Stimulated activated effector memory CD8-positive, alpha-beta T cell treated with anti-CD3 and anti-CD28 coated beads, Interleukin-12 subunit alpha, Interleukin-12 subunit beta, amount 100 ng/mL, for 72 hours (primary cell): ENCODE measurements around the gene MOCOS.
A peak's percentile ranks its signal among the peaks of the same experiment; 100 is the strongest.

ENCODE experiments used
- ATAC-seq: fragments of 150-1000 bp; cut with Tn5 transposase; 2 replicates; pipeline ENCODE4 v1.10.0; 2021
- DNase-seq, 2 donors: peaks; one replicate each; pipeline ENCODE4 v3.0.0; 2021 to 2022; ENCODE audit warnings: low spot score in 2 of 2
- H3K27ac Mint-ChIP-seq: one replicate; pipeline ENCODE4 v1.8.0; 2022; ENCODE audit warnings: mild to moderate bottlenecking, mixed read lengths
- H3K36me3 Mint-ChIP-seq: one replicate; pipeline ENCODE4 v1.8.0; 2022; ENCODE audit warnings: mild to moderate bottlenecking, mixed read lengths
- H3K4me1 Mint-ChIP-seq: one replicate; pipeline ENCODE4 v1.8.0; 2022; ENCODE audit warnings: mixed read lengths
- H3K4me3 Mint-ChIP-seq: one replicate; pipeline ENCODE4 v1.8.0; 2022; ENCODE audit warnings: mild to moderate bottlenecking, mixed read lengths
- H3K9me3 Mint-ChIP-seq: one replicate; pipeline ENCODE4 v1.8.0; 2022; ENCODE audit warnings: mixed read lengths

Gene MOCOS

GRCh38 chr18:36295214-36295613, 107.9 kb downstream of the MOCOS start:
- Mint-ChIP-seq H3K36me3 (no peaks in the 10 kb centered on the region), H3K9me3 (no peaks in the 10 kb centered on the region)
- no peak for DNase-seq

GRCh38 chr18:36295880-36296301, 108.6 kb downstream of the MOCOS start:
- ATAC-seq (no peak), DNase-seq (no peak)
- Mint-ChIP-seq H3K36me3 (no peaks in the 10 kb centered on the region), H3K9me3 (no peaks in the 10 kb centered on the region), H3K27ac (no peak overlapping the region), H3K4me1 (no peaks in the 10 kb centered on the region), H3K4me3 (no peak overlapping the region)

More at GRCh38 chr18:36295214-36295613, 107.9 kb downstream of the MOCOS start:
- ATAC-seq, result no peak
- H3K27ac Mint-ChIP-seq, result no peak overlapping the region
- no peaks in the 10 kb centered on the region for H3K4me1 Mint-ChIP-seq
- no peak overlapping the region for H3K4me3 Mint-ChIP-seq

GRCh38 chr18:36296650-36297416, 109.5 kb downstream of the MOCOS start:
- no peak overlapping the region for H3K4me3 Mint-ChIP-seq
- no peaks in the 10 kb centered on the region for H3K9me3 Mint-ChIP-seq
- ATAC-seq, result peak; percentile 16
- no peak for DNase-seq
- no peaks in the 10 kb centered on the region for H3K36me3 Mint-ChIP-seq
- no peaks in the 10 kb centered on the region for H3K4me1 Mint-ChIP-seq
- H3K27ac Mint-ChIP-seq, result no peak overlapping the region

GRCh38 chr18:36297417-36298125, 110.3 kb downstream of the MOCOS start, which contains the start of gene FHOD3:
TSS of gene FHOD3 (plus strand) at chr18:36297713. CDS start at chr18:36297836, 123 bp downstream.
- Mint-ChIP-seq H3K4me1 (no peaks in the 10 kb centered on the region), H3K27ac (no peak within 1 kb of the TSS), H3K9me3 (no peaks in the 10 kb centered on the region), H3K36me3 (no peaks in the 10 kb centered on the region), H3K4me3 (no peak within 1 kb of the TSS)
- DNase-seq (no peak), ATAC-seq (peak; percentile 50)

GRCh38 chr18:36298126-36298741, 110.9 kb downstream of the MOCOS start:
- Mint-ChIP-seq H3K36me3 (no peaks in the 10 kb centered on the region), H3K4me3 (no peak overlapping the region), H3K4me1 (no peaks in the 10 kb centered on the region), H3K27ac (no peak overlapping the region), H3K9me3 (no peaks in the 10 kb centered on the region)
- ATAC-seq (peak; percentile 9), DNase-seq (no peak)

- no peak overlapping the region for H3K27ac Mint-ChIP-seq
- DNase-seq, result no peak
- no peaks in the 10 kb centered on the region for H3K36me3 Mint-ChIP-seq
- ATAC-seq, result no peak
- H3K4me3 Mint-ChIP-seq, result no peak overlapping the region
- H3K4me1 Mint-ChIP-seq, result no peaks in the 10 kb centered on the region
- H3K9me3 Mint-ChIP-seq, result no peaks in the 10 kb centered on the region
Observed at GRCh38 chr18:36299015-36299414, 111.7 kb downstream of the MOCOS start.

GRCh38 chr18:36300211-36300610, 112.9 kb downstream of the MOCOS start:
- DNase-seq, result no peak
- Mint-ChIP-seq H3K4me1 (no peaks in the 10 kb centered on the region), H3K27ac (no peak overlapping the region), H3K4me3 (no peak overlapping the region), H3K36me3 (no peaks in the 10 kb centered on the region), H3K9me3 (no peaks in the 10 kb centered on the region)
- ATAC-seq, result no peak

- DNase-seq, result no peak
- no peak overlapping the region for H3K27ac Mint-ChIP-seq
- no peaks in the 10 kb centered on the region for H3K36me3 Mint-ChIP-seq
- H3K9me3 Mint-ChIP-seq, result no peaks in the 10 kb centered on the region
- no peaks in the 10 kb centered on the region for H3K4me1 Mint-ChIP-seq
- ATAC-seq, result no peak
- no peak overlapping the region for H3K4me3 Mint-ChIP-seq
Observed at GRCh38 chr18:36301884-36302283, 114.6 kb downstream of the MOCOS start.

GRCh38 chr18:36302676-36303075, 115.4 kb downstream of the MOCOS start:
- H3K4me3 Mint-ChIP-seq, result no peak overlapping the region
- H3K4me1 Mint-ChIP-seq, result no peaks in the 10 kb centered on the region
- ATAC-seq, result no peak
- H3K36me3 Mint-ChIP-seq, result no peaks in the 10 kb centered on the region
- DNase-seq, result no peak
- H3K9me3 Mint-ChIP-seq, result no peaks in the 10 kb centered on the region
- H3K27ac Mint-ChIP-seq, result no peak overlapping the region

GRCh38 chr18:36303211-36303844, 116.0 kb downstream of the MOCOS start:
- no peak for DNase-seq
- H3K36me3 Mint-ChIP-seq, result no peaks in the 10 kb centered on the region
- H3K4me1 Mint-ChIP-seq, result no peaks in the 10 kb centered on the region
- no peak for ATAC-seq
- H3K9me3 Mint-ChIP-seq, result no peaks in the 10 kb centered on the region
- H3K27ac Mint-ChIP-seq, result no peak overlapping the region
- H3K4me3 Mint-ChIP-seq, result no peak overlapping the region

- H3K4me1 Mint-ChIP-seq, result no peaks in the 10 kb centered on the region
- H3K4me3 Mint-ChIP-seq, result no peak overlapping the region
- no peaks in the 10 kb centered on the region for H3K36me3 Mint-ChIP-seq
- DNase-seq (no peak), ATAC-seq (no peak)
- H3K27ac Mint-ChIP-seq, result no peak overlapping the region
- H3K9me3 Mint-ChIP-seq, result no peaks in the 10 kb centered on the region
Observed at GRCh38 chr18:36304723-36305122, 117.4 kb downstream of the MOCOS start.

GRCh38 chr18:36305375-36305774, 118.1 kb downstream of the MOCOS start:
- H3K4me3 Mint-ChIP-seq, result no peak overlapping the region
- DNase-seq (no peak), ATAC-seq (no peak)
- H3K4me1 Mint-ChIP-seq, result no peaks in the 10 kb centered on the region
- H3K36me3 Mint-ChIP-seq, result no peaks in the 10 kb centered on the region
- no peak overlapping the region for H3K27ac Mint-ChIP-seq
- no peaks in the 10 kb centered on the region for H3K9me3 Mint-ChIP-seq

- no peaks in the 10 kb centered on the region for H3K9me3 Mint-ChIP-seq
- H3K4me1 Mint-ChIP-seq, result no peaks in the 10 kb centered on the region
- H3K36me3 Mint-ChIP-seq, result no peaks in the 10 kb centered on the region
- no peak overlapping the region for H3K4me3 Mint-ChIP-seq
- H3K27ac Mint-ChIP-seq, result no peak overlapping the region
- DNase-seq (no peak), ATAC-seq (no peak)
Observed at GRCh38 chr18:36307513-36307912, 120.2 kb downstream of the MOCOS start.

- H3K27ac Mint-ChIP-seq, result no peak overlapping the region
- ATAC-seq (no peak), DNase-seq (peak in 1 of 2 donors; percentile 23)
- H3K4me3 Mint-ChIP-seq, result no peak overlapping the region
- no peaks in the 10 kb centered on the region for H3K36me3 Mint-ChIP-seq
- H3K9me3 Mint-ChIP-seq, result no peaks in the 10 kb centered on the region
- H3K4me1 Mint-ChIP-seq, result no peaks in the 10 kb centered on the region
Observed at GRCh38 chr18:36308711-36309435, 121.6 kb downstream of the MOCOS start.
